GM19351 (cell line): Measurements from ENCODE around the gene TSPAN5.
"Not testable (repeated sequence)": the region's sequence is repeated elsewhere in the genome, so short reads cannot be mapped to it uniquely, and the experiment has no call there.

Experiments
- ATAC-seq: cut with Tn5 transposase; IDR thresholded peaks from one replicate; pipeline ENCODE4 v1.9.1; 2021; ENCODE audit warnings: mild to moderate bottlenecking, moderate library complexity; ENCODE audit not compliant: unreplicated experiment

The TSPAN5 gene

GRCh38 chr4:98658287-98659105 lies at the start of gene TSPAN5:
TSS of gene TSPAN5 (minus strand) at chr4:98658611.
- peak; percentile 65 for ATAC-seq

GRCh38 chr4:98706935-98707334 lies 48.5 kb upstream of the TSPAN5 start:
- ATAC-seq: no peak

GRCh38 chr4:98706200-98706813 lies 47.9 kb upstream of the TSPAN5 start:
- no peak for ATAC-seq

- ATAC-seq: not testable (repeated sequence)
Observed at GRCh38 chr4:98705586-98705985, 47.2 kb upstream of the TSPAN5 start.

- no peak for ATAC-seq
Observed at GRCh38 chr4:98700656-98701055, 42.2 kb upstream of the TSPAN5 start.

- no peak for ATAC-seq
Observed at GRCh38 chr4:98694076-98694475, 35.7 kb upstream of the TSPAN5 start.

GRCh38 chr4:98692411-98692810 lies 34.0 kb upstream of the TSPAN5 start:
- ATAC-seq: no peak

GRCh38 chr4:98691588-98691987 lies 33.2 kb upstream of the TSPAN5 start:
- ATAC-seq: no peak

- no peak for ATAC-seq
Observed at GRCh38 chr4:98689507-98690174, 31.2 kb upstream of the TSPAN5 start.

- no peak for ATAC-seq
Observed at GRCh38 chr4:98688411-98689290, 30.2 kb upstream of the TSPAN5 start.

- no peak for ATAC-seq
Observed at GRCh38 chr4:98687876-98688275, 29.5 kb upstream of the TSPAN5 start.

GRCh38 chr4:98686847-98687246 lies 28.4 kb upstream of the TSPAN5 start:
- ATAC-seq: no peak

GRCh38 chr4:98686043-98686707 lies 27.8 kb upstream of the TSPAN5 start:
- no peak for ATAC-seq

GRCh38 chr4:98685225-98686042 lies 27.0 kb upstream of the TSPAN5 start:
- ATAC-seq: no peak

GRCh38 chr4:98682719-98683118 lies 24.3 kb upstream of the TSPAN5 start:
- ATAC-seq: no peak

- no peak for ATAC-seq
Observed at GRCh38 chr4:98680806-98681205, 22.4 kb upstream of the TSPAN5 start.

GRCh38 chr4:98679738-98680137 lies 21.3 kb upstream of the TSPAN5 start:
- no peak for ATAC-seq

GRCh38 chr4:98677799-98678198 lies 19.4 kb upstream of the TSPAN5 start:
- no peak for ATAC-seq

GRCh38 chr4:98674404-98675173 lies 16.2 kb upstream of the TSPAN5 start:
- no peak for ATAC-seq
